OCI-LY7 (cell line): ENCODE results near the gene TPCN2.

Experiments used
- EZH2phosphoT487 ChIP-seq: fragments of 200-600 bp; sonication (generic); IDR thresholded peaks from 2 replicates; pipeline ENCODE4 v1.6.1; 2018; ENCODE audit warnings: low read depth, borderline replicate concordance, mild to moderate bottlenecking, mixed run types, antibody characterized with exemption, low read length, moderate library complexity, mixed read lengths
- TF ChIP-seq, protein P1 (sequence below): fragments of 200-600 bp; sonication (generic); conservative IDR thresholded peaks from 2 replicates; pipeline ENCODE4 v1.5.1; 2014; ENCODE audit warnings: mild to moderate bottlenecking, antibody characterized with exemption, low read length, moderate library complexity, mixed read lengths

DNA sequence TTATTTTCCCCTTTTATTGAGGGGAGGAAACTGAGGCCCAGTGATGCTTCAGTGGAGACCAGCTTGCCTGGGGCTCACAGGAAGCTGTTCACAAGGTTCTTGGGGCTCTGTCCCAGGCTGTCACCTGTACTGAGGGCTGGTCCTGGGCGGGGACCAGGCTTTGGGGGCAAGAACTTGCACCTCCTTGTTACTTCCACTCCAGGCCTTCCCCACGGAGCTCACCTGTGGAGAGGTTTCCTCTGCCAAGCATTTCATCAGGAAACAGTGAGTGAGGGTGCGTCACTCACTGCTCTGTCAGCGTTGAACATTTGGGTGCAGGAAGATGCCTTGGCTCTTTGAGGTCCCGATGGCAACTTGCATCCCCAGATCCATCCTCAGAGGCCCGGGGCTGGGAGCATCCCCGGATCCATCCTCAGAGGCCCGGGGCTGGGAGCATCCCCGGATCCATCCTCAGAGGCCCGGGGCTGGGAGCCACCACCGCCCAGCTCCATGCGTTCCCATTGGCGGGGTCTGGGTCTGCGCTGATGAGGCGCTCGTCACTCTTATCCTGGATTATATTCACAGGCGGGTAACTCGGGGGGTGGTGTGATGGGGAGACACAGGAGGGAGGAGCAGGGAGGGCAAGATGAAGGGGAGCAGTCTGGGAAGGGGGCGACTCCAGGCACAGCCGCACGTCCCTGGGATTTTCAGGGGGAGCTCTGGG is 105.6 kb downstream of the TPCN2 start:
- TF ChIP-seq, protein P1, sequence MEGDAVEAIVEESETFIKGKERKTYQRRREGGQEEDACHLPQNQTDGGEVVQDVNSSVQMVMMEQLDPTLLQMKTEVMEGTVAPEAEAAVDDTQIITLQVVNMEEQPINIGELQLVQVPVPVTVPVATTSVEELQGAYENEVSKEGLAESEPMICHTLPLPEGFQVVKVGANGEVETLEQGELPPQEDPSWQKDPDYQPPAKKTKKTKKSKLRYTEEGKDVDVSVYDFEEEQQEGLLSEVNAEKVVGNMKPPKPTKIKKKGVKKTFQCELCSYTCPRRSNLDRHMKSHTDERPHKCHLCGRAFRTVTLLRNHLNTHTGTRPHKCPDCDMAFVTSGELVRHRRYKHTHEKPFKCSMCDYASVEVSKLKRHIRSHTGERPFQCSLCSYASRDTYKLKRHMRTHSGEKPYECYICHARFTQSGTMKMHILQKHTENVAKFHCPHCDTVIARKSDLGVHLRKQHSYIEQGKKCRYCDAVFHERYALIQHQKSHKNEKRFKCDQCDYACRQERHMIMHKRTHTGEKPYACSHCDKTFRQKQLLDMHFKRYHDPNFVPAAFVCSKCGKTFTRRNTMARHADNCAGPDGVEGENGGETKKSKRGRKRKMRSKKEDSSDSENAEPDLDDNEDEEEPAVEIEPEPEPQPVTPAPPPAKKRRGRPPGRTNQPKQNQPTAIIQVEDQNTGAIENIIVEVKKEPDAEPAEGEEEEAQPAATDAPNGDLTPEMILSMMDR = no peak
- no peak for TF ChIP-seq EZH2phosphoT487
